Small intestine (tissue), 7 donors: ENCODE results near the gene IL9. TPM values are rescaled to one million over a fixed set of nuclear protein-coding genes. Genes with fewer than 3 reads are reported as not detected.
"Not testable (repeated sequence)": the region's sequence is repeated elsewhere in the genome, so short reads cannot be mapped to it uniquely, and the experiment has no call there.

Experiments used
- DNase-seq, 2 donors: peaks; one replicate each; pipeline versions ENCODE4 v3.0.0 to v3.0.0-alpha.2; 2013
- FAIRE-seq: peaks from 2 replicates; lab custom pipeline; 2012; peaks lifted over from hg19 to GRCh38; lab: Jason Lieb, UNC
- H3K27ac ChIP-seq, 3 donors: one replicate each; pipeline ENCODE4 v1.5.1; 2013; ENCODE audit warnings: low read length in 2 of 3, mild to moderate bottlenecking in 2 of 3, control low read depth in 1 of 3, inconsistent platforms in 1 of 3, low read depth in 1 of 3, moderate library complexity in 1 of 3
- H3K27me3 ChIP-seq, 3 donors: one replicate each; pipeline ENCODE4 v1.6.1; 2013; ENCODE audit warnings: low read length in 3 of 3, inconsistent platforms in 1 of 3; ENCODE audit not compliant: control insufficient read depth in 3 of 3, insufficient read depth in 3 of 3
- H3K36me3 ChIP-seq, 3 donors: one replicate each; pipeline ENCODE4 v1.6.1; 2013; ENCODE audit warnings: low read length in 3 of 3, inconsistent platforms in 1 of 3, low read depth in 1 of 3, mild to moderate bottlenecking in 1 of 3, moderate library complexity in 1 of 3; ENCODE audit not compliant: control insufficient read depth in 3 of 3, insufficient read depth in 2 of 3
- H3K4me1 ChIP-seq, 3 donors: one replicate each; pipeline ENCODE4 v1.6.1; 2013; ENCODE audit warnings: low read length in 2 of 3, inconsistent platforms in 1 of 3, low read depth in 1 of 3, mild to moderate bottlenecking in 1 of 3, moderate library complexity in 1 of 3; ENCODE audit not compliant: control insufficient read depth in 3 of 3, insufficient read depth in 2 of 3
- H3K4me3 ChIP-seq, 3 donors: one replicate each; pipeline ENCODE4 v1.5.1; 2013; ENCODE audit warnings: low read length in 3 of 3, control low read depth in 1 of 3, inconsistent platforms in 1 of 3, low read depth in 1 of 3, mild to moderate bottlenecking in 1 of 3, moderate library complexity in 1 of 3
- H3K9me3 ChIP-seq, 2 donors: one replicate each; pipeline ENCODE4 v1.6.1; 2013; ENCODE audit warnings: low read depth in 1 of 2, low read length in 1 of 2; ENCODE audit not compliant: control insufficient read depth in 2 of 2, insufficient read depth in 1 of 2
- WGBS, 3 donors: extraction: QIAGEN DNeasy Blood & Tissue Kit; methylation state at CpG; one replicate each; pipeline ENCODE4 v1.1.7; 2013; 5-methylcytosine and 5-hydroxymethylcytosine counted together
- polyA plus RNA-seq, 4 donors: library from polyadenylated mRNA; stranded (reverse) in 3 of 4; unstranded in 1 of 4; fragments of 200-250 nt in 3 of 4; fragments of 120-200 nt in 1 of 4; gene quantifications; one replicate each; pipeline versions ENCODE4 v1.2.1 to v1.2.3, GENCODE V29; 2013
- donor health status: healthy with polysubstance abuse.
- donor health status: control.
- donor health status: control.
- donor health status: Bipolar disorder and iron deficiency.
- donor health status: healthy.

IL9 gene
- polyA plus RNA-seq, 4 donors = not detected

GRCh38 chr5:135862744-135863143, 32.9 kb downstream of the IL9 start:
- Histone ChIP-seq H3K27ac (no peak overlapping the region), H3K36me3 (no peaks in the 10 kb centered on the region), H3K4me3 (no peak overlapping the region), H3K27me3 (no peaks in the 10 kb centered on the region), H3K9me3 (no peaks in the 10 kb centered on the region), H3K4me1 (peaks cover 0 to 3% (median 0%) of the 10 kb centered on the region in 3 donors)
- 95 to 100% (median 97%) methylated on average over 2 of the region's 2 CpGs for WGBS, 3 donors
- FAIRE-seq = no peak
- no peak for DNase-seq

GRCh38 chr5:135862086-135862485, 33.6 kb downstream of the IL9 start:
- H3K36me3 ChIP-seq = no peaks in the 10 kb centered on the region
- FAIRE-seq (no peak), DNase-seq (no peak)
- no peak overlapping the region for H3K27ac ChIP-seq
- no peaks in the 10 kb centered on the region for H3K9me3 ChIP-seq
- H3K27me3 ChIP-seq = no peaks in the 10 kb centered on the region
- peaks cover 0 to under 1% (median 0%) of the 10 kb centered on the region in 3 donors for H3K4me1 ChIP-seq
- no peak overlapping the region for H3K4me3 ChIP-seq

- FAIRE-seq = no peak
- Histone ChIP-seq H3K27ac (no peak overlapping the region), H3K27me3 (no peaks in the 10 kb centered on the region), H3K36me3 (no peaks in the 10 kb centered on the region), H3K9me3 (no peaks in the 10 kb centered on the region), H3K4me3 (no peak overlapping the region), H3K4me1 (no peaks in the 10 kb centered on the region)
- WGBS, 3 donors = 80 to 94% (median 91%) methylated on average over 1 of the region's 1 CpG
- DNase-seq = no peak
Measured at GRCh38 chr5:135861641-135862040, 34.0 kb downstream of the IL9 start.

GRCh38 chr5:135859641-135860040, 36.0 kb downstream of the IL9 start:
- 68 to 76% (median 69%) methylated on average over 1 of the region's 1 CpG for WGBS, 3 donors
- H3K4me3 ChIP-seq = no peak overlapping the region
- DNase-seq (no peak), FAIRE-seq (no peak)
- H3K27ac ChIP-seq = no peak overlapping the region
- no peaks in the 10 kb centered on the region for H3K36me3 ChIP-seq
- no peaks in the 10 kb centered on the region for H3K9me3 ChIP-seq
- H3K4me1 ChIP-seq = no peaks in the 10 kb centered on the region
- H3K27me3 ChIP-seq = no peaks in the 10 kb centered on the region

- not testable (repeated sequence) for FAIRE-seq, H3K27me3 ChIP-seq, H3K9me3 ChIP-seq, H3K36me3 ChIP-seq, H3K4me1 ChIP-seq, DNase-seq, H3K27ac ChIP-seq, H3K4me3 ChIP-seq
- 68 to 77% (median 68%) methylated on average over 3 of the region's 3 CpGs for WGBS, 3 donors
Measured at GRCh38 chr5:135859186-135859585, 36.5 kb downstream of the IL9 start.

GRCh38 chr5:135857630-135858311, 37.9 kb downstream of the IL9 start:
- DNase-seq (no peak), FAIRE-seq (no peak)
- Histone ChIP-seq H3K27me3 (no peaks in the 10 kb centered on the region), H3K4me1 (no peaks in the 10 kb centered on the region), H3K9me3 (no peaks in the 10 kb centered on the region), H3K36me3 (no peaks in the 10 kb centered on the region), H3K27ac (no peak overlapping the region), H3K4me3 (no peak overlapping the region)
- WGBS, 3 donors = 58 to 64% (median 62%) methylated on average over 2 of the region's 2 CpGs

- 89 to 91% (median 90%) methylated on average over 34 of the region's 34 CpGs for WGBS, 3 donors
- no peak overlapping the region for H3K4me3 ChIP-seq
- DNase-seq (no peak), FAIRE-seq (no peak)
- no peak overlapping the region for H3K27ac ChIP-seq
- H3K9me3 ChIP-seq = no peaks in the 10 kb centered on the region
- H3K4me1 ChIP-seq = no peaks in the 10 kb centered on the region
- H3K36me3 ChIP-seq = no peaks in the 10 kb centered on the region
- no peaks in the 10 kb centered on the region for H3K27me3 ChIP-seq
Measured at GRCh38 chr5:135851915-135852845, 43.5 kb downstream of the IL9 start.

- Histone ChIP-seq H3K4me1 (no peaks in the 10 kb centered on the region), H3K36me3 (no peaks in the 10 kb centered on the region), H3K27me3 (no peaks in the 10 kb centered on the region), H3K4me3 (no peak overlapping the region), H3K27ac (no peak overlapping the region), H3K9me3 (no peaks in the 10 kb centered on the region)
- FAIRE-seq (no peak), DNase-seq (no peak)
- WGBS, 3 donors = 84 to 86% (median 86%) methylated on average over 24 of the region's 24 CpGs
Measured at GRCh38 chr5:135851186-135851914, 44.3 kb downstream of the IL9 start.
